VCaP (cell line): ENCODE data around the gene MUC22.

Source experiments
- H3K27ac ChIP-seq: fragments of 450-650 bp; 2 replicates; pipeline ENCODE4 v1.5.1; 2017
- TF ChIP-seq, protein P1 (sequence below): fragments of 450-650 bp; conservative IDR thresholded peaks from 2 replicates; pipeline ENCODE4 v1.5.1; 2017; ENCODE audit warnings: mild to moderate bottlenecking, moderate library complexity

Gene MUC22

DNA sequence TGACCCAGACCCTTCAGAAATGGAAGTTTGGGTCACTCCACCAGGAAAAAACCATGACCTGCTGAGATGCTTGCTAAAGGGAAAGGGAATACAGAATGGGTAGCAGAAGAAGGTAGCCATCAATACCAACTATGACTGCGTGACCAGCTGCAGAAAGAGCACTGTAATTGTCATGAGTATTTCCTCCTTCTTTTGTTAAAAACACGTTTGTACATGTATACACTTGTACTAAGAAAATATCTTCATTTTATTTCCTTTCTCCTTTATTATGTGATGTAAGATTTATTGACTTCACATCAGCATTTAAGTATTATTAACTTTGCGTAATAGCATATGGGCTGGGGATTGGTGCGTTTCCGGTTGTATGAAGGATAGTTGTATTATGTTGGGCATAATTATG lies 39.3 kb upstream of the MUC22 start:
- TF ChIP-seq, protein P1, sequence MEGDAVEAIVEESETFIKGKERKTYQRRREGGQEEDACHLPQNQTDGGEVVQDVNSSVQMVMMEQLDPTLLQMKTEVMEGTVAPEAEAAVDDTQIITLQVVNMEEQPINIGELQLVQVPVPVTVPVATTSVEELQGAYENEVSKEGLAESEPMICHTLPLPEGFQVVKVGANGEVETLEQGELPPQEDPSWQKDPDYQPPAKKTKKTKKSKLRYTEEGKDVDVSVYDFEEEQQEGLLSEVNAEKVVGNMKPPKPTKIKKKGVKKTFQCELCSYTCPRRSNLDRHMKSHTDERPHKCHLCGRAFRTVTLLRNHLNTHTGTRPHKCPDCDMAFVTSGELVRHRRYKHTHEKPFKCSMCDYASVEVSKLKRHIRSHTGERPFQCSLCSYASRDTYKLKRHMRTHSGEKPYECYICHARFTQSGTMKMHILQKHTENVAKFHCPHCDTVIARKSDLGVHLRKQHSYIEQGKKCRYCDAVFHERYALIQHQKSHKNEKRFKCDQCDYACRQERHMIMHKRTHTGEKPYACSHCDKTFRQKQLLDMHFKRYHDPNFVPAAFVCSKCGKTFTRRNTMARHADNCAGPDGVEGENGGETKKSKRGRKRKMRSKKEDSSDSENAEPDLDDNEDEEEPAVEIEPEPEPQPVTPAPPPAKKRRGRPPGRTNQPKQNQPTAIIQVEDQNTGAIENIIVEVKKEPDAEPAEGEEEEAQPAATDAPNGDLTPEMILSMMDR: no peak
- no peak overlapping the region for H3K27ac ChIP-seq

DNA sequence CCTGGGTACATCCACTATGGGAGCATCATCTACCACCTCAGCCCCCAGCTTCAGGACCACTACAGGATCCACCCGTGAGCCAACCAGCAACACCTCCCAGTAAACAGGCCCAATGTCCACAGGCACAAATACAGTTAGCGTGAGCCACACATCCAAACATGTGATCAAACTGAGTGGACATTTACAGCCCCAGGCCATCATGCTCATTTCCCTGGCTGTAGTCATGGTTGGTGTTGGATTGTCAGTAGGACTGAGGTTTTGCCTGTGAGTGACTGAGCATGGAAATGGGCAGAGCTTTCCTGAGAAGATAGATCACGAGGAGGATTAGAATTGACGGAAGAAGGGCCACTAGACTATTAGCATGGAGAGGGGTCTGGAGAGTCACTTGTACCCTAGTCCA lies 37.5 kb upstream of the MUC22 start:
- no peak overlapping the region for H3K27ac ChIP-seq
- TF ChIP-seq, protein P1: no peak

DNA sequence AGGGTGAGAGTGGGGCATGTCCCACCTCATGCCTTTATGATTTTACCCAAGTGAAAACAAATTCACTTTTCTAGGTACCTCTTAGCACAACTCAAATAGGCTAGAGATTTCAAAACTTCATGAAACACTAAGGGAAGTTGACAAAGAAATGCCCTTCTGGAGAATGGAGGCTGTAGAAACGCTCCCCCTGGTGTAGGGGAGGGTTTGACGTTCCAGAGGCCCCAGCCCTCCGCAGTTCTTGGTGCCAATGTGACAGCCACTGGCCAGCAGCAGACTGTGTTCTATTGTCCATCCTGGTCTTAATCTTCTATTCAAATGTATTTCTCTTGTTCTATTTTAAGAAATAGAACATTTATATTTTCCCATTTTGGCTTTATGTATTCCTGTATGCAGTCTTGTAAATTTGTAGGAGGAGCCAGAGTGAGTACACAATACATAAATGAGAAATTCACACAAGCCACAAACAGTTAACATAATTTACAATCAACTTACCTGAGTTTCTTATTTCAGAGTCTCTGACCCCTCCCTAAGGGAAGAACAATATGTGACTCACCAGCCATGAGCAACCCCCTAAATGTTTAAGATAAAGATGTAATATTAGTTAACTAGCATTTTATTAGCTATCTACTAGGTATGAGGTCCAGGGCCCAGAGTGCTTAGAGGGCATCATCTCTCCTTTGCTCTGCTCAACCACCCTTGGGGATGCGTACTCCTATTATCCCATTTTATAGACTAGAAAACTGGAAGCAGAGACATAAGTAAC lies 35.6 kb upstream of the MUC22 start:
- no peak overlapping the region for H3K27ac ChIP-seq
- TF ChIP-seq, protein P1: no peak

DNA sequence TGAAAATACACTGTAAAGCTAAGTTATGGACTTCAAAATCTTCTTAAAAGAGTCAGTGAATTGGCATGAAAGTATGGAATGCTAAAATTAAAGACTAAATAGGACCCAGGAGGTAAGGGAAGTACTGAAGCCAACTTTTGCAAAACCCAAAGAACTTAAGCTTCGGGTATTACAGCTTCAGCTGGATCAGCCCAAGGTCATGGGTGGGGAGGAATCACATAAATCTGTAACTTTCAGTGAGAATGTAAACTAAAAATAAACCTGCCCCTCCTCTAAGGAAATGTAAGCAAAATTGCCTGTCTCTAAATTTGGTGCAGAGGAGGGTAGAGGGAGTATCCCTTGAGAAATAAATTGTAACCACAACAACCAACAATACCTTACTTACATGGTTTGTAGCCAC lies 31.1 kb upstream of the MUC22 start:
- no peak overlapping the region for H3K27ac ChIP-seq
- TF ChIP-seq, protein P1: no peak

DNA sequence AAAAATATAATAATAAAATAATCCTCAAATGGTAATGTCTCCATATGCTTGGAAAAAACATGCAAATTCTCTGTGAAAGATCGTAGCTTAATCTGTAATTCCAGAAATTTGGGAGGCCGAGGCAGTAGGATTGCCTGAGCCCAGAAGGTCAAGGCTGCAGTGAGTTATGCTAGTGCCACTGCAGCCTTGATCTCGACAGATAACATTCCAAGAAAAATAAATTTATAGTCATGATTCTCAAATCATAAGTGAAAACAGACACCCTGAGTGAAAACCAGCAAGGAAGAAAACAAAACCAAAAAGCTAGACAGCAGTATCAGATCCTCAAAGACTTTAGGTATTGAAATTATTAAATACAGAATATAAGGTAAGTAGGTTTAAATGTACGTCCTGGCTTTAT lies 30.6 kb upstream of the MUC22 start:
- TF ChIP-seq, protein P1: no peak
- no peak overlapping the region for H3K27ac ChIP-seq

DNA sequence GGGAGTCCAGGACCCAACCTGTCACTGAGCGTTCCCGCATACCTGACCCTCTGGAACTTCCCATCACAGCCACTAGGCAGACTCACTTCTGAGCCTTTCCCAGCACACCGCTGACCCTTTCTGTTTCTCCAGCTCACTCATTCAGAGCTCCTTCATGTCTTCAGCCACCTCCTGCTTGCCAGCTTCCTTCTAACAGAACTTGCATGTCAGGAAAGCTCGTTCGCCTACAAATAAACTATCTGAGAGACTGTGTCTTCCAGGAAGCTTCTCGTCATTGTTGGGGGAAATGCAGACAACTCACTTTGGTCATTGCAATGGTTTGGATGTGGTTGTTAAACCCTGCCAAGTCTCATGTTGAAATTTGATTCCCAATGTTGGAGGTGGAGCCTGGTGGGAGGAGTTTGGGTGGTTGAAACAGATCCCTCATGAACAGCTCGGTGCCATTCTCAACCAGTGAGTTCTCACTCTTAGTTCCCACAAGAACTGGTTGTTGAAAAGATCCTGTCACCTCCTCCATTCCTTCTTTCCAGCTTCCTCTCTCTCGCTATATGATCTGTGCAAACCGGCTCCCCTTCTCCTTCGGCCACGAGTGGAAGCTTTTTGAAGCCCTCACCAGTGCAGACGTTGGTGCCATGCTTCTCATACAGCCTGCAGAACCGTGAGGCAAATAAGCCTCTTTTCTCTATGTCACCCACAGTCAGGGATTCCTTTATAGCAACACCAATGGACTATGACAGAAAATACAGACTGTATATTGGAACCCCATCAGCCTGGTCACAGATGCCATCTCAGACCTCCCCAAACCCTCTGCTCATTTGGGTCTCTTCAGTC lies 28.1 kb upstream of the MUC22 start:
- TF ChIP-seq, protein P1: no peak; the same call in 1 of the 2 replicates
- H3K27ac ChIP-seq: no peak overlapping the region

DNA sequence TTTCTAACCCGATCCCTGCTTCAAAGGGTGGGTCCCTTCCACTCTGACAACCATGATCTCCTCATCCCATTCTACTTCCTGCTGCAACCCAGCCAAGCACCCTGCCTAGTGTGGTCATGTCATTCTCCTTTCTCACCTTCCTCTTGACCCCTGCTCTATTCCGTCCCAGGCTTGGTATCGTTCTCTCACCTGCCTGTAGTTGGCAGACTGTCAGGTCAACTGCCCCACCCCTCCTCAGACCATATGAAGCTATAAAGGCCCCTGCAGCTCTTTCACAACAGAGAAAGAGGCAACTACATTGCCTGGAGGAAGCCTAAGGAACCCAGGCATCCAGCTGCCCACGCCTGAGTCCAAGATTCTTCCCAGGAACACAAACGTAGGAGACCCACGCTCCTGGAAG lies 26.8 kb upstream of the MUC22 start, which contains the start of gene MUC21:
TSS of gene MUC21 (plus strand) at position 280 of the 400 bp plus-strand sequence. CDS start 241 bp downstream, outside the sequence.
- TF ChIP-seq, protein P1: no peak
- H3K27ac ChIP-seq: no peak within 1 kb of the TSS
